Coronary artery (tissue), 2 donors: Measurements from ENCODE around the gene GSG1.

Source experiments
- DNase-seq: peaks from one replicate; pipeline ENCODE4 v3.0.0-alpha.2; 2017; ENCODE audit warnings: low spot score
- H3K27ac ChIP-seq, 2 donors: fragments of 200-600 bp; sonication (generic); one replicate each; pipeline ENCODE4 v1.5.1; 2016 to 2019
- H3K4me3 ChIP-seq: fragments of 200-600 bp; sonication (generic); 2 replicates; pipeline ENCODE4 v1.5.1; 2016; ENCODE audit warnings: mild to moderate bottlenecking, moderate library complexity
- CTCF ChIP-seq: fragments of 200-600 bp; sonication (generic); IDR thresholded peaks from one replicate; pipeline ENCODE4 v1.5.1; 2019; ENCODE audit warnings: antibody characterized with exemption

The GSG1 gene

GRCh38 chr12:13114251-13115052 is 11.0 kb upstream of the GSG1 start:
- no peak for TF ChIP-seq CTCF
- Histone ChIP-seq H3K27ac (no peak overlapping the region), H3K4me3 (no peak overlapping the region)
- DNase-seq: no peak

DNA sequence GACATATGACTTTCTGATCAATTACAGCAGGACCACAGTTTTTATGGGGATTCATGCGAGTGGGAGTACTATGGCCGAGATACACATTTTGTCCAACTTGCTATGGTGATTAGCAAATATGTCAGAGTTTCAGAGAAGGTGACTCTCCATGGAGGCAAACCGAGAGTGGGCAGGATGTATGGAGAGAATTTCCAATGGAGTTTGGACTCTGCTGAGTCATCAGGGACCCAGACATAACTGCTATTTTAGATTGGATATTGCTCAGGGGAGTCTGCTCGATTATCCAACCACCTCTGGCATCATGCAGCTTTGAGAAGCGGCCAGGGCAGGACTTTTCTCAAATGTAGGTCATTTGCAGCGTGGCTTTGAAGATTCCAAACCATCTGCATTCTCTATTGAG is 9.5 kb upstream of the GSG1 start:
- Histone ChIP-seq H3K27ac (no peak overlapping the region), H3K4me3 (no peak overlapping the region)
- no peak for TF ChIP-seq CTCF
- no peak for DNase-seq

- TF ChIP-seq CTCF: no peak
- DNase-seq: no peak
- no peak overlapping the region for H3K4me3 ChIP-seq
- H3K27ac ChIP-seq: no peak overlapping the region
Observed at GRCh38 chr12:13106666-13107065, 3.2 kb upstream of the GSG1 start.

DNA sequence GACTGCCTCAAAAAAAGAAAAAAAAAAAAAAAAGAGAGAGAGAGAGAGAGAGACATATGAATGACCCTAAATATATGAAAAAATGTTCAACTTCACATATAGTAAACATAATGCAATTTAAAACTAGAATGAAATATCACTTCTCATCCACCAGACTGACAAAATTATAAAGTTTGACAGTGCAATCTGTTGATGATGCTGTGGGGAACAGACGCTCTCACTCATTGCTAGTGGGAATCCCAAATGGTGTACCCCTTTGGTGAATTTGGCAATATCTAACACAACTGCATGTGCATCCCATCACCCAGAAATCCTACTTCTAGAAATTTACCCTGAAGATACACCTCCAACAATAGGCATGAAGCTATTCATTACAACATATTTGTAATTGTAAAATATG is 2.3 kb upstream of the GSG1 start:
- TF ChIP-seq CTCF: no peak
- no peak overlapping the region for H3K4me3 ChIP-seq
- H3K27ac ChIP-seq: no peak overlapping the region
- DNase-seq: no peak

GRCh38 chr12:13104409-13104808 is 942 bp upstream of the GSG1 start:
- DNase-seq: no peak

DNA sequence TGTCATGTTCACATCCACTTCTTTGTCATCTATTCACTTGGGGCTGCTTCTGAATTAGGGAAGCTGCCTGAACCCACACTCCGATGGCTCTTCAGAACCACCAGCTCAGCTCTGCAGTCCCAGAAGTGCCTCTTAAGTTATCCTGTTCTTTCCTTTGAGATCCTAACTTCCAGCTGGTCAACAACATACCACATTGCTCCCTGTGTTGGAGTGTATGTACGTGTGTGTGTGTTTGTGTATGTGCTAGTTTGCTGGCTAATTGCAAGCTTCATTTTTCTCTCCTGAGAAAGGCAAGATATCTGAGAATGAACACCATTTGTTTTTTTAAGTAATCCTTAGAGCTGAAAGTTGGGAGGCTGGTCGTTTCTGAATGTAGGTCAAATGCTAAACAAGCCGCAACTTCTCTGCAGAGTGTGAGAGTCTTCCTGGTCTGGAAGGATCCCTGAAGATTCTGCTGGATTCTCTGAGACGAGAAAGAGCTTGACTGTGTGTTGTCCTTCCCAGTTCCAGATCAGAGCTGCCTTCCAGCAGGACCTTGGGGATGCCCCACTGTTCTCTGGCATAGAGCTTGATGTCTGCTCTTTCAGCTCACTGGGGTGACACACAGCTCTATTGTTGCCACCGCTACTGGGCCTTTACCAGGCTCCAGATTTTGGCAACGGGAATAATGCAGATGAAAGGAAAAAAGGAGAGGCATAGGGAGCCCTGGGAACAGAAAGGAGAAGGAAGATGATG is 839 bp downstream of the GSG1 start:
- DNase-seq: no peak
- H3K4me3 ChIP-seq: no peak overlapping the region
- TF ChIP-seq CTCF: no peak
- H3K27ac ChIP-seq: peak overlapping the region in 1 of 2 donors; percentile 97

More at GRCh38 chr12:13104409-13104808, 942 bp upstream of the GSG1 start:
- Histone ChIP-seq H3K27ac (no peak overlapping the region), H3K4me3 (no peak overlapping the region)
- TF ChIP-seq CTCF: no peak
